Activated T-helper 17 cell treated with anti-CD3 and anti-CD28 coated beads, Interleukin-2, amount 50 U/mL, for 72 hours (primary cell): ENCODE measurements around the gene RMC1. TPM values are rescaled to one million over a fixed set of nuclear protein-coding genes. Genes with fewer than 3 reads are reported as not detected.

Source experiments
- ATAC-seq: fragments of 150-1000 bp; cut with Tn5 transposase; replicated peaks from 2 replicates; pipeline ENCODE4 v1.10.0; 2021; ENCODE audit warnings: mild to moderate bottlenecking, moderate library complexity
- H3K27ac Mint-ChIP-seq: one replicate; pipeline ENCODE4 v1.8.0; 2022; ENCODE audit warnings: mixed read lengths
- H3K27me3 Mint-ChIP-seq: one replicate; pipeline ENCODE4 v1.8.0; 2022; ENCODE audit warnings: mixed read lengths
- H3K36me3 Mint-ChIP-seq: one replicate; pipeline ENCODE4 v1.8.0; 2022; ENCODE audit warnings: low read depth, mild to moderate bottlenecking, mixed read lengths
- H3K4me1 Mint-ChIP-seq: one replicate; pipeline ENCODE4 v1.8.0; 2022; ENCODE audit warnings: mixed read lengths
- H3K4me3 Mint-ChIP-seq: one replicate; pipeline ENCODE4 v1.8.0; 2022; ENCODE audit warnings: mild to moderate bottlenecking, mixed read lengths
- H3K9me3 Mint-ChIP-seq: one replicate; pipeline ENCODE4 v1.8.0; 2022; ENCODE audit warnings: mixed read lengths
- total RNA-seq, 2 donors: library from RNA; stranded (reverse); gene quantifications; one replicate each; pipeline ENCODE4 v1.2.3, GENCODE V29; 2022

The RMC1 gene
- total RNA-seq, 2 donors from 2014 or later, result 24.6 to 55.0 TPM

DNA sequence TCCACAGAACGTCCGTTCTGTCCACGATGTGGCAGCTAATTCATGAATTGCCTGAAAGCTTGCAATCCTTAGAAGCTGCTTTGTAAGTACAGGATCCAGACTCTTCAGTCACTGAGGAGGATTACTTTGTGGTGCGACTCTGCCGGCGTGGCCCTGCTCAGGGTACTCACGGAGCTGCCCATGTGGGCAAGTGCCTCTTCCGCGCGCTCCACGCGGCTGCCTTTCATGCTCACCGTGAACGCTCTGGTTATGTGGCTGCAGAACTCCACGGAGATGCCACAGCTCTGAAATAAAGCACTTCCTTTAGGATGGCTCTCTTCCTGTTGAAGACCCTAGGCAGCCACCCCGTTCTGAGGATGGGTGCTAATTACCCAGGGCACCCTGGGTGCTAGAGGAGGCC is 31.0 kb downstream of the RMC1 start:
- Mint-ChIP-seq H3K27ac (no peak overlapping the region), H3K36me3 (peaks cover 100% of the 10 kb centered on the region), H3K9me3 (no peaks in the 10 kb centered on the region), H3K4me3 (no peak overlapping the region), H3K27me3 (no peaks in the 10 kb centered on the region), H3K4me1 (peaks cover 7% of the 10 kb centered on the region)
- no peak for ATAC-seq

DNA sequence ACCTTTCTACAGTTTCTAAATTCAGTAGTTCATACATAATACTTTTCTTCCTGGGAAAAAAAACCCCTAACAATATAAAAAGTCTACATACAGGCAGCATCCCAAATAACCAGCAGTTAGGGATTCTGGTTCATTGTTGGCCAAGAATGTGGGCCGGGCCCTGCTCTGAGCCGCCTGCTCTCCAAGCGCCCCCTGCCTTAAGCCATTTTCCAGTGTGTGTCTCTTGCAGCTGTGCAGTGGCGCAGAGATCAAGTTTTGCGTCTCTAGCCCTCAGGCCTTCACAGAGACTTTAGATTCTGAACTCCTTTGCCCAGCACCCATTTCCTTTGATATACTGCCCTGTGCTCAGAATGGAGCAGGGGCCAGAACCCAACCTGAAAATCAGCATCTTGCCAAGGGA is 32.9 kb downstream of the RMC1 start:
- no peak for ATAC-seq
- H3K4me1 Mint-ChIP-seq, result peaks cover 17% of the 10 kb centered on the region
- H3K36me3 Mint-ChIP-seq, result peaks cover 100% of the 10 kb centered on the region
- H3K27ac Mint-ChIP-seq, result peak overlapping the region; percentile 66
- no peaks in the 10 kb centered on the region for H3K27me3 Mint-ChIP-seq
- H3K9me3 Mint-ChIP-seq, result no peaks in the 10 kb centered on the region
- no peak overlapping the region for H3K4me3 Mint-ChIP-seq

DNA sequence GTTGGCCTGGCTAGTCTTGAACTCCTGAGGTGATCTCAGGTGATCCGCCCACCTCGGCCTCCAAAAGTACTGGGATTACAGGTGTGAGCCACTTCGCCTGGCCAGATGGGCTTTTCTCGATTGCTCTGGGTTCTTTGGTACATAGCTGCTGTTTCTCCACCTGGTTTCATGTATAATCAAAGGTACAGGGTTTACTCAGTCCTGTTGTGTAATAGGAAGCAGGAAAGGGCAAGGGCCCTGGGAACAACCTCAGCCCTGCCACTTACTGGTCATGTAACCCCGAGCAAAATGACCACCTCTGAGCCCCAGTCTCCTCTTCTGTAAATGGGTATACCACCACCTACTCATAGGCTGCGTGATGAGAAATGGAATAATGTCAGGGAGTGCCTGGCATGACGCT is 34.0 kb downstream of the RMC1 start:
- no peaks in the 10 kb centered on the region for H3K9me3 Mint-ChIP-seq
- no peak overlapping the region for H3K27ac Mint-ChIP-seq
- peaks cover 23% of the 10 kb centered on the region for H3K4me1 Mint-ChIP-seq
- H3K4me3 Mint-ChIP-seq, result no peak overlapping the region
- peaks cover 100% of the 10 kb centered on the region for H3K36me3 Mint-ChIP-seq
- no peaks in the 10 kb centered on the region for H3K27me3 Mint-ChIP-seq
- ATAC-seq, result no peak

DNA sequence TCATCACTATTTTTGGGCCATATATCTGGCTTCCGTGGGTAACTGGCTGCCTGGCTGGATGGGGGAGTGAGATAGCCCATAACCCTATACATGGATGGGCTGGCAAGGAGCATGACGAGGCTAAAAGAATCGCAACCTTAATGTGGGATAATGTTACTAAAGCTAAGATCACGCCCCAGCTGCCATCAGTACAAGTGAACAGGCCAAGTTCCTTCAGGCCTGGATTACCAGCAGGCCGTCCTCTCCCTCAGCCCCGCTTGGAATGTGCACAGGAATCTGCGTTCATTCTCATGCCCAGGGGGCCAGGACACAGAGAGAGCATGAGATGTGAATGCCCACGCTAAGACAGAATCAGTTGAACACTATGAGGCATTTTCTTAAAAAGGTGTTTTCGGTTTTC is 34.7 kb downstream of the RMC1 start:
- Mint-ChIP-seq H3K4me1 (peaks cover 23% of the 10 kb centered on the region), H3K4me3 (no peak overlapping the region), H3K9me3 (no peaks in the 10 kb centered on the region), H3K36me3 (peaks cover 100% of the 10 kb centered on the region), H3K27me3 (no peaks in the 10 kb centered on the region), H3K27ac (no peak overlapping the region)
- ATAC-seq, result no peak

DNA sequence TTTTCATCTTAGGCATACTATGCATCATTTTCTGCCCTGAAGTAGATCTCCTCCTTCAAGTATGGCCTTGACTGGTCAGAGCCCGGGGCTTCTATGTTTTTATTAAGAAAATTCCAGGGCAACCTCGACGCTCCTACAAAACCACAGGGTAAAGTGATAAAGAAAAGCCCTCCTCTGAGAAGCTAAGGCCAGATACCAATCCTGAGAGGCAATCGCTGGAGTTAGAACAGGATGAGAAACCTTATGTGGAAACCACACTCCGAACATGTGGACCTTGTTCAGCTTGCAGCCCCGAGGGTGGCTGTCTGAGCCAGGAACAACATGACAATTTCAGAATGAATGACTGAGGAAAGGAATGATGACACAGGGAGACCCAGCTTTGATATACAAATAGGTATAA is 35.6 kb downstream of the RMC1 start:
- Mint-ChIP-seq H3K27ac (no peak overlapping the region), H3K4me1 (peaks cover 23% of the 10 kb centered on the region), H3K4me3 (no peak overlapping the region), H3K9me3 (no peaks in the 10 kb centered on the region), H3K27me3 (no peaks in the 10 kb centered on the region), H3K36me3 (peaks cover 100% of the 10 kb centered on the region)
- ATAC-seq, result no peak

DNA sequence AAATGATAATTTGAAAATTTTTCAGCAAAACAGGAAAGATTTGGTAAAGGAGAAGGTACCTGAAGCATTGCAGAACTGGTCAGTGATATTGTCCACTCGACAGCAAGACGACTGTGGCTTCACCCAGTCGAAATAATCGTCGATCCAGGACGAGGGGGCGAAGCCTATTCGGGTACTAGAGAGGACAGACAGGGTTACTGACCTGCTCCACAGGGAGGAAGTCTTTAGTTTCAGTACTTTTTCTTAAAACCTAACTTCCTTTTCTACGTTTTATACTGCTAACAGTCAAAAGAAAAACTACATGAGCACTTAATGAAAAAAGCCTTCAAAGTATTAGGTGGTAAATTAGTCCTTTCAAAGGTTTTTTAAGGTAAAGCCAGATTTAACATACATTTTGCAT is 36.0 kb downstream of the RMC1 start:
- H3K4me3 Mint-ChIP-seq, result no peak overlapping the region
- peak overlapping the region; percentile 83 for H3K27ac Mint-ChIP-seq
- peaks cover 23% of the 10 kb centered on the region for H3K4me1 Mint-ChIP-seq
- peaks cover 100% of the 10 kb centered on the region for H3K36me3 Mint-ChIP-seq
- no peaks in the 10 kb centered on the region for H3K9me3 Mint-ChIP-seq
- no peak for ATAC-seq
- no peaks in the 10 kb centered on the region for H3K27me3 Mint-ChIP-seq

DNA sequence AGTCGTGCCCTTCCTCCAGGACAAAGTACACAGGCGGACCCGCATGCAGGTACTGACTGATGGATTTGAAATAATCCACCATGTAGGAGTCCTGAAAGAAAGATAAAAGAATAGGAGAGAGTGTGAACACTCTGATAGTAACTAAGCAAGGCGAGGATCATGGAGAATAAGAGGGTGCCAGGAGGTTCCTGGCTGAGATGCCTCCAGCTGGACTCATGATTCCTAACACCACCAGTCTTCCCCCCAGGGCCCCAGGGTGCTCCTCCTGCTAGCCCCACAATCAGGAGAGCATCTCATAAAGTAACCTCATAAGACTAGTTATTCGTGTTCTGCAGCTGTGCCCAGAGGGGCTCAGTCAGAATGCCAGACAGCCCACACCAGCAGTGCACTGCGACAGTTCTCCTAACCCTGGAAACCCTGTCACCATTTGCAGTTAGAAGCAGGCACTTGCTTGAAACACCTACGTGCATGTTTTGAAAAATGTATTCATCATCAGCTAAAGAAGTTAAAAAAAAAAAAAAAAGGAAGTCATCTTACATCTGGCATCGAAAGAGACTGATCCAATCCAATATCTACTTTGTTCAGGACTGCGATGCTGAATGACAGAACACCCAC is 36.7 kb downstream of the RMC1 start:
- no peaks in the 10 kb centered on the region for H3K27me3 Mint-ChIP-seq
- ATAC-seq, result no peak
- peaks cover 100% of the 10 kb centered on the region for H3K36me3 Mint-ChIP-seq
- peaks cover 23% of the 10 kb centered on the region for H3K4me1 Mint-ChIP-seq
- H3K9me3 Mint-ChIP-seq, result no peaks in the 10 kb centered on the region
- peak overlapping the region; percentile 61 for H3K4me3 Mint-ChIP-seq
- H3K27ac Mint-ChIP-seq, result peak overlapping the region; percentile 83

DNA sequence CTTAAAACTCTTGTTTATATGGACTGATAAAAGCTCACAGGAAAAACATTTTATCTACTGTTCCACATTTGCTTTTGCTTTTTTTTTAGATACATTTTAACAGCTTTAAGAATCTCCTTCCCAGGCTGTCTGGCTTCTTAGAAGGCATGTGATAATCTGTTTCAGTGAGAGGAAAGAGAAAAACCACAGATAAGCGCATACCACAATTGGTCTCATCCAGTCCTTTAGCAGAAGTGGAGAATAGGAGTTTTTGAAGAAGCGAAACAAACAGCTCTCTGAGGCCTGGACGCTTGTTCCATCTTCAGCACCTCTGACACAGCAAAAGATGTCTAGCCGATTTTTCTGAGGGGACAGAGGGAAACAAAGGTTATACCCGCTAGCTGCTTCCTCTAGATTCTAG is 37.6 kb downstream of the RMC1 start:
- no peaks in the 10 kb centered on the region for H3K27me3 Mint-ChIP-seq
- H3K4me3 Mint-ChIP-seq, result peak overlapping the region; percentile 61
- peak; percentile 72 for ATAC-seq
- H3K27ac Mint-ChIP-seq, result peak overlapping the region; percentile 83
- peaks cover 23% of the 10 kb centered on the region for H3K4me1 Mint-ChIP-seq
- H3K9me3 Mint-ChIP-seq, result no peaks in the 10 kb centered on the region
- H3K36me3 Mint-ChIP-seq, result peaks cover 100% of the 10 kb centered on the region

DNA sequence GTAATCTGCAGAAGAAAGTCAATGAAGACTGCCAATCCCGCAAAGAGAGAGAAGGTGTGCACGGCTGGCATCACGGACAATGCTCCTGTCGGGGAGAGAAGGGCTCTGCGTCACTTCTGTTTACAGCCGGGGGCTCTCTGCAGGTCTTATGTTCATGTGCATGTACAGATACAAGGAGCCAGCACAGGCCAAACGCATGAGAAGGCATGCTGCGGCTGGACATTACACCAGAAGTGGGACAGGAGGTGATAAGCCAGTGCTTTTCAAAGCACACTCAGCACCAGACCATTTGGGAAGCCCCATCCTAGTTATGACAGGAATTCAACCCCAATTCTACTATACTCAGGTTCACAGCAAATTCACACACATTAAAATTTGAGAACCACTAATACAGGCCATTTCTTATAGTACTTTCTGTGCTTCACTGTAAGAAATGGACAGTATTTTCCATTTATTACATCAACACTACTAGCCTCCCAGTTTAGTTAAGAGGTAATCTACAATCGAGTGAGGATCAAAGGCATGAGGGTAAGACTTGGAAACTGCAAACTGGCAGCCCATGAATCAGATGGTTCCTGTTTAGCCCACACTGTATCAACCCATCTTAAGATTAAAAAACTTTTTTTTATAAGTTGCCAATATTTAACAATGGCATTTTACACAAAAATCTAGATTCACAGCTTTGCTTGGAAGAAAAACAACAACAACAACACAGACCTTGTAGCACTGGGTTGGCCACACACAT is 38.2 kb downstream of the RMC1 start:
- Mint-ChIP-seq H3K4me1 (peaks cover 23% of the 10 kb centered on the region), H3K27me3 (no peaks in the 10 kb centered on the region), H3K4me3 (peak overlapping the region; percentile 61), H3K36me3 (peaks cover 98% of the 10 kb centered on the region), H3K27ac (peak overlapping the region; percentile 83), H3K9me3 (no peaks in the 10 kb centered on the region)
- peak; percentile 53 for ATAC-seq

DNA sequence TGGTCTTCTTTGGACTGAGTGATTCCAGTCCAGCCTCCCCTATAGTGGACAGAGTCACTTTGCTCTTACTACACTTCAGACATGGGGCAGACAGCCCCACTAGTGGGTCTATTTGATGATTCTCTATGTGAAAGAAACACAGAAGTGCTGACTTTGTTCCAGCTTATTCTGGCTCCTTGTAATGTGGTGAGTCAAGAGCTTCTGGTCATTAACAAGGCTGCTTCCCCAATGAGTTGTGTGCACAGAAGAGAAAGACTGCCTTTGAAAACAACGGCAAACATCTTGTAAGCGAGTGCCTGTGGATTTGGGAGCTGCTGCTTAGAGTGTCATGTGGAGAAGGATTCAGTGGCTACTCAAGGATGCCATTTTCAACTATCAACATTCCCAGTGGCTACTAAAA is 39.1 kb downstream of the RMC1 start:
- peaks cover 98% of the 10 kb centered on the region for H3K36me3 Mint-ChIP-seq
- ATAC-seq, result no peak

DNA sequence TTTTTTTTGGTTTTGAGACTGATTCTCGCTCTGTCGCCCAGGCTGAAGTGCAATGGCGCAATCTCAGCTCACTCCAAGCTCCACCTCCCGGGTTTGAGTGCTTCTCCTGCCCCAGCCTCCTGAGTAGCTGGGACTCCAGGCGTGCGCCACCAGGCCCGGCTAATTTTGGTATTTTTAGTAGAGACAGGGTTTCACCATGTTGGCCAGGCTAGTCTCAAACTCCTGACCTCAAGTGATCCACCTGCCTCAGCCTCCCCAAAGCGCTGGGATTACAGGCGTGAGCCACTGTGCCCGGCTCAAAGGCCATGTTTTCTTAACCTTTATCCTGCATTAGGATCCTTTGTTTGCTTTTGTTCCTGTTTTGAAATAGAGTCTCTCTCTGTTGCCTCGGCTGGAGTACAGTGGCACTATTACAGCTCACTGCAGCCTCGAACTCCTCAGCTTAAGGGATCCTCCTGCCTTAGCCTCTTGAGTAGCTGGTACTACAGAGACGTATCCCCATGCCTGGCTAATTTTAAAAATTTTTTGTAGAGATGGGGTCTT is 42.0 kb downstream of the RMC1 start:
- no peak overlapping the region for H3K27ac Mint-ChIP-seq
- peaks cover 97% of the 10 kb centered on the region for H3K36me3 Mint-ChIP-seq
- no peak for ATAC-seq
- no peaks in the 10 kb centered on the region for H3K9me3 Mint-ChIP-seq
- peaks cover 15% of the 10 kb centered on the region for H3K4me1 Mint-ChIP-seq
- no peaks in the 10 kb centered on the region for H3K27me3 Mint-ChIP-seq
- no peak overlapping the region for H3K4me3 Mint-ChIP-seq

More for the DNA sequence above, 39.1 kb downstream of the RMC1 start:
- Mint-ChIP-seq H3K27ac (no peak overlapping the region), H3K27me3 (no peaks in the 10 kb centered on the region), H3K4me3 (no peak overlapping the region), H3K9me3 (no peaks in the 10 kb centered on the region), H3K4me1 (peaks cover 23% of the 10 kb centered on the region)

DNA sequence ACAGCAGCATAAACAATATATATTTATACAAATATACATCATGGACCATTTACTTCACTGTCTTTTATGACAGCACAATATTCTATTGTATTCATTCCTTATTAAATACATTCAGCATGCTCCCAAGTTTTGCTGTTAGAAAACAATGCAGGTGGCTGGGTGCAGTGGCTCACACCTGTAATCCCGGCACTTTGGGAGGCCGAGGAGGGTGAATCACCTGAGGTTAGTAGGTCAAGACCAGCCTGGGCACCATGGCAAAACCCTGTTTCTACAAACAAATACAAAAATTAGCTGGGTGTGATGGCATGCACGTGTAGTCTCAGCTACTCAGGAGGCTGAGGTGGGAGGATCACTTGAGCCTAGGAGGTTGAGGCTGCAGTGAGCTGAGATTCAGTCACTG is 44.0 kb downstream of the RMC1 start:
- Mint-ChIP-seq H3K4me1 (peaks cover 3% of the 10 kb centered on the region), H3K27ac (no peak overlapping the region), H3K27me3 (no peaks in the 10 kb centered on the region), H3K36me3 (peaks cover 97% of the 10 kb centered on the region), H3K4me3 (no peak overlapping the region), H3K9me3 (no peaks in the 10 kb centered on the region)
- ATAC-seq, result no peak

DNA sequence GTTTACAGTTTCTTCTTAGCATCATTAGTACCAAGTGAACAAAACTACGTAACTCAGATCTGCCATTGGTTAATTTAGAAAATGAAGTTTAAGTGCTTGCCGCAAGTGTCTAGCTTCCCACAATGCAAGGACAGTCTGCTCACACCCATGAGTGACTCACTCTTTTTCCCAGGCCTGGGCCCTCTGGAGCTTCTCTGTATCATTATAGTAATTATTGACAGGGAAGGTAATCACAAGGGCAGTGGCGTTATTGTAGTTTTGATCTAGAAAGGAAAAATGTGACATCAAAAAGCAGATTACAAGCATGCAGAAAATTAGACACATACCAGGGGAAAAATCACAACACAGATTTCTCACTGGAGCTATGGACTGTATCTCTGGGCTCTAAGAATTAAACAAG is 44.5 kb downstream of the RMC1 start:
- H3K4me3 Mint-ChIP-seq, result no peak overlapping the region
- no peak for ATAC-seq
- peaks cover 97% of the 10 kb centered on the region for H3K36me3 Mint-ChIP-seq
- H3K4me1 Mint-ChIP-seq, result peaks cover 5% of the 10 kb centered on the region
- no peaks in the 10 kb centered on the region for H3K9me3 Mint-ChIP-seq
- H3K27me3 Mint-ChIP-seq, result no peaks in the 10 kb centered on the region
- no peak overlapping the region for H3K27ac Mint-ChIP-seq

DNA sequence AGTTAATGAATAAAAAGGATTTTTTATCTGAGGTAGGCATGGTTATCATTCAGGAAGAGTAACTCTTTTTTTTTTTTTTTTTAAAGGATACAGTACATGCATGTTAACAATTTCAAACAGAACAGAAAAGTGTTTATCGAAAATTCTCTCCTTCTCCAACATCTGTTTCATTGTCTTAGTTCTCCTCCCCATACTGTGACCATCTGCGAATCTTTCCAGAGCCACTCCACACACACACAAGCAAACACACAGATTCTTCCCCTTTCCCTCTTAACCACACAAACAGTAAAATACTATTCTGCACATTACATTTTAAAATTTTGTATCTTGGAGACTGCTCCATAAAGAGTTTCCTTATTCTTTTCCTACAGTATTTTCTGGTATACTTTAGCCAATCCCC is 45.0 kb downstream of the RMC1 start:
- H3K27me3 Mint-ChIP-seq, result no peaks in the 10 kb centered on the region
- peaks cover 97% of the 10 kb centered on the region for H3K36me3 Mint-ChIP-seq
- H3K4me1 Mint-ChIP-seq, result peaks cover 5% of the 10 kb centered on the region
- no peak overlapping the region for H3K4me3 Mint-ChIP-seq
- H3K27ac Mint-ChIP-seq, result no peak overlapping the region
- no peaks in the 10 kb centered on the region for H3K9me3 Mint-ChIP-seq
- ATAC-seq, result no peak

DNA sequence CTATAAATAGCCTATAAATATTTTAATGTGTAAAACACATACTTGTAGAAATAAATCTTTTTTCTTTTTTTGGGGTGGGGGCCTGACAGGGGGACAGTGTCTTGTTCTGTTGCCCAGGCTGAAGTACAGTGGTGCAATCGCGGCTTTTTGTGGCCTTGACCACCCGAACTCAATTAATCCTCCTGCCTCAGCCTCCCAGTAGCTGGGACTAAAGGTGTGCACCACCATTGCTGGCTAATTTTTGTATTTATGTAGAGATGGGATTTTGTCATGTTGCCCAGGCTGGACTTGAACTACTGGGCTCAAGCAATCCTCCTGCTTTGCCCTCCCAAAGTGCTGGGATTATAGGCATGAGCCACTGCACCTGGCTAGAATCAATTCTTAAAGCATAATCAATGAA is 45.4 kb downstream of the RMC1 start:
- Mint-ChIP-seq H3K9me3 (no peaks in the 10 kb centered on the region), H3K27me3 (no peaks in the 10 kb centered on the region), H3K27ac (no peak overlapping the region), H3K4me3 (no peak overlapping the region), H3K36me3 (peaks cover 97% of the 10 kb centered on the region), H3K4me1 (peaks cover 5% of the 10 kb centered on the region)
- ATAC-seq, result no peak
